Keratinocyte (primary cell): ENCODE results near the gene NDRG4. TPM values are rescaled to one million over a fixed set of nuclear protein-coding genes. Genes with fewer than 3 reads are reported as not detected.

Experiments used
- DNase-seq: peaks from one replicate; pipeline ENCODE4 v3.0.0-alpha.2; 2011; ENCODE audit warnings: low read depth, missing footprints, low spot score
- FAIRE-seq: peaks from 2 replicates; lab custom pipeline; 2011; peaks lifted over from hg19 to GRCh38; lab: Jason Lieb, UNC
- H2AFZ ChIP-seq: 2 replicates; pipeline ENCODE4 v1.6.0; 2012; ENCODE audit warnings: low read length, control low read depth, inconsistent platforms; ENCODE audit not compliant: control insufficient read depth
- H3K27ac ChIP-seq: 2 replicates; pipeline ENCODE4 v1.5.1; 2011; ENCODE audit warnings: low read length; ENCODE audit not compliant: control insufficient read depth, insufficient read depth
- H3K27me3 ChIP-seq: 3 replicates; pipeline ENCODE4 v1.6.0; 2011; ENCODE audit warnings: low read length; ENCODE audit not compliant: control insufficient read depth, insufficient read depth; ENCODE audit errors: extremely low read depth
- H3K36me3 ChIP-seq, 2 experiments: 2 replicates in 1 of 2; 3 replicates in 1 of 2; pipeline ENCODE4 v1.5.1; 2011; ENCODE audit warnings: low read length in 2 of 2, mild to moderate bottlenecking in 1 of 2; ENCODE audit not compliant: control insufficient read depth in 2 of 2, insufficient read depth in 2 of 2; ENCODE audit errors: extremely low read depth in 1 of 2
- H3K4me1 ChIP-seq: 3 replicates; pipeline ENCODE4 v1.5.1; 2011; ENCODE audit warnings: low read length; ENCODE audit not compliant: control insufficient read depth, insufficient read depth; ENCODE audit errors: extremely low read depth
- H3K4me2 ChIP-seq: 3 replicates; pipeline ENCODE4 v1.6.0; 2011; ENCODE audit warnings: low read depth, low read length; ENCODE audit not compliant: control insufficient read depth, insufficient read depth; ENCODE audit errors: extremely low read depth
- H3K4me3 ChIP-seq, 3 experiments: fragments of 200-600 bp in 1 of 3; sonication (generic) in 1 of 3; 2 replicates in 2 of 3; 3 replicates in 1 of 3; pipeline ENCODE4 v1.5.1; 2011 to 2016; ENCODE audit warnings: low read length in 3 of 3, mild to moderate bottlenecking in 3 of 3, control low read depth in 2 of 3, inconsistent platforms in 1 of 3, low read depth in 1 of 3, mixed read lengths in 1 of 3, mixed run types in 1 of 3, moderate library complexity in 1 of 3; ENCODE audit not compliant: control insufficient read depth in 2 of 3, insufficient read depth in 2 of 3; ENCODE audit errors: extremely low read depth in 1 of 3
- H3K79me2 ChIP-seq: 2 replicates; pipeline ENCODE4 v1.6.0; 2012; ENCODE audit warnings: low read length; ENCODE audit not compliant: control insufficient read depth, insufficient read depth
- H3K9ac ChIP-seq: 3 replicates; pipeline ENCODE4 v1.6.0; 2011; ENCODE audit warnings: low read length; ENCODE audit not compliant: control insufficient read depth, insufficient read depth; ENCODE audit errors: extremely low read depth
- H3K9me1 ChIP-seq: 3 replicates; pipeline ENCODE4 v1.6.0; 2011; ENCODE audit warnings: low read length; ENCODE audit not compliant: control insufficient read depth, insufficient read depth; ENCODE audit errors: extremely low read depth
- H3K9me3 ChIP-seq: 2 replicates; pipeline ENCODE4 v1.5.1; 2012; ENCODE audit warnings: low read depth, low read length; ENCODE audit not compliant: control insufficient read depth
- H4K20me1 ChIP-seq: 3 replicates; pipeline ENCODE4 v1.6.0; 2011; ENCODE audit warnings: low read length; ENCODE audit not compliant: control insufficient read depth, insufficient read depth; ENCODE audit errors: extremely low read depth
- EZH2 ChIP-seq: IDR thresholded peaks from one replicate; pipeline ENCODE4 v1.6.1; 2012; ENCODE audit warnings: inconsistent platforms, mild to moderate bottlenecking, low read length, moderate library complexity
- dilution Hi-C: fragments of 300-500 bp; cut with MboI; formaldehyde crosslinking; loops from one replicate; pipeline ENCODE4 v1.7.0; 2020; ENCODE audit warnings: low sequenced_read_pairs; ENCODE audit not compliant: extremely low pct_ligation_motif_present
- polyA plus RNA-seq, 5 experiments: library from polyadenylated mRNA; depleted of rRNA in 3 of 5; stranded (reverse) in 3 of 5; stranded (forward) in 1 of 5; unstranded in 1 of 5; fragments of >200 nt; gene quantifications; 1 replicate in 1 of 5; 2 replicates in 3 of 5; 3 replicates in 1 of 5; pipeline versions ENCODE4 v1.2.1 to v1.2.3, GENCODE V29; 2011 to 2012; ENCODE audit warnings: missing spikeins in 2 of 5, low read depth in 1 of 5, low replicate concordance in 1 of 5
- TF ChIP-seq, protein P1 (sequence below), 3 experiments: IDR thresholded peaks in 1 of 3; conservative IDR thresholded peaks in 1 of 3; optimal IDR thresholded peaks in 1 of 3; 2 replicates in 2 of 3; 3 replicates in 1 of 3; pipeline versions ENCODE3 to v1.5.1; 2011; ENCODE audit warnings: low read length in 3 of 3, mild to moderate bottlenecking in 3 of 3, moderate library complexity in 2 of 3, control low read depth in 1 of 3, inconsistent platforms in 1 of 3; ENCODE audit not compliant: insufficient read depth in 2 of 3; ENCODE audit errors: extremely low read depth in 1 of 3

The NDRG4 gene
- polyA plus RNA-seq, 1 donor (not counting 4 experiments of a cell fraction or from before 2014, with no cell fraction given), result 1.1 TPM

DNA sequence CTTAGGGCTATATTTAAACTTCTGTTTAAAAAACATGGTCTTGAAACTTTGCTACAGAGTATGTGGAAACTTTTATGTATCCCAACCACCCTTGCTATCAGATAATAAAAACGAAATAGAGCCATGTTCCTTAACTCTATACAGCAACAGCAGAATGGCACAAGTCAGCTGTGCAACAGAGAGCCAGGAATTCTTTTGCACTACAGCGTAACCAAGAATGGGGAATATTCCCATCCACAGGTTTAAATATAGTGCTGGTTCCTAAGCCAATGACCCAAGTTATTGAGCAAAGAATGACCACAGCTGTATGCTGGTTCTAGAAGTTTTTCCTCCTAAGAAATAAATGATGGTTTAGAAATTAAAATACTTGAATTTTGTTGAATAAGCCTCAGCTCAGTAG lies 48.4 kb downstream of the NDRG4 start:
- Histone ChIP-seq H2AFZ (no peak overlapping the region), H3K4me1 (no peaks in the 10 kb centered on the region), H3K79me2 (no peaks in the 10 kb centered on the region), H3K36me3 (peaks cover 28 to 37% of the 10 kb centered on the region in 2 experiments), H3K9me1 (no peaks in the 10 kb centered on the region), H4K20me1 (no peaks in the 10 kb centered on the region), H3K9me3 (no peaks in the 10 kb centered on the region), H3K27me3 (no peaks in the 10 kb centered on the region), H3K4me2 (no peak overlapping the region), H3K9ac (no peak overlapping the region), H3K27ac (no peak overlapping the region), H3K4me3 (no peak overlapping the region)
- no peak for FAIRE-seq
- TF ChIP-seq, protein P1, sequence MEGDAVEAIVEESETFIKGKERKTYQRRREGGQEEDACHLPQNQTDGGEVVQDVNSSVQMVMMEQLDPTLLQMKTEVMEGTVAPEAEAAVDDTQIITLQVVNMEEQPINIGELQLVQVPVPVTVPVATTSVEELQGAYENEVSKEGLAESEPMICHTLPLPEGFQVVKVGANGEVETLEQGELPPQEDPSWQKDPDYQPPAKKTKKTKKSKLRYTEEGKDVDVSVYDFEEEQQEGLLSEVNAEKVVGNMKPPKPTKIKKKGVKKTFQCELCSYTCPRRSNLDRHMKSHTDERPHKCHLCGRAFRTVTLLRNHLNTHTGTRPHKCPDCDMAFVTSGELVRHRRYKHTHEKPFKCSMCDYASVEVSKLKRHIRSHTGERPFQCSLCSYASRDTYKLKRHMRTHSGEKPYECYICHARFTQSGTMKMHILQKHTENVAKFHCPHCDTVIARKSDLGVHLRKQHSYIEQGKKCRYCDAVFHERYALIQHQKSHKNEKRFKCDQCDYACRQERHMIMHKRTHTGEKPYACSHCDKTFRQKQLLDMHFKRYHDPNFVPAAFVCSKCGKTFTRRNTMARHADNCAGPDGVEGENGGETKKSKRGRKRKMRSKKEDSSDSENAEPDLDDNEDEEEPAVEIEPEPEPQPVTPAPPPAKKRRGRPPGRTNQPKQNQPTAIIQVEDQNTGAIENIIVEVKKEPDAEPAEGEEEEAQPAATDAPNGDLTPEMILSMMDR (optimal IDR thresholded peaks at IDR 0.05 in 1 of 3, IDR thresholded peaks at IDR 0.05 in 1 of 3, conservative IDR thresholded peaks at IDR 0.05 in 1 of 3; ENCODE audit: extremely low read depth in 1 of 3, insufficient read depth in 2 of 3, low read length in 3 of 3), result no peak
- no peak for TF ChIP-seq EZH2
- dilution Hi-C loops, result no loop called here
- DNase-seq, result no peak

DNA sequence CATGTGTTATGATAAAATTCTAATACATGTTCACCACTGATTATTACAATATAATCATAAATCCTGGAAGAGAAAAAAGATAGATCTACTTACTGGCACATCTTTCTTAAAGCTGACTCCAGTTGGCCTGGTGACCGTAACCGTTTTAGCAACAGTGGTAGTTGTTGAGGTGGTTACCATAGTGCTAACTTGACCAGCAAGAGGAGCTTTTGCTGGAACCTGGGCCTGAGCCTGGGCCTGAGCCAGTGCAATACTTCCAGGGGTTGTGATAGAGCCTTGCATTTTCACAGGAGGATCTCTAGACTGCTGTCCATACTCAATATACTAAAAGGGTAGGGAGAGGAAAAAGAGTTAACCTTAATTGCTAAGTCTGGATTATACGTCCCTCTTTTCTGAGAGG lies 51.6 kb downstream of the NDRG4 start:
- FAIRE-seq, result no peak
- Histone ChIP-seq H3K79me2 (no peaks in the 10 kb centered on the region), H3K4me1 (no peaks in the 10 kb centered on the region), H3K4me3 (no peak overlapping the region), H3K9me1 (no peaks in the 10 kb centered on the region), H3K9me3 (no peaks in the 10 kb centered on the region), H3K4me2 (no peak overlapping the region), H4K20me1 (no peaks in the 10 kb centered on the region), H3K27ac (no peak overlapping the region), H3K9ac (no peak overlapping the region), H2AFZ (no peak overlapping the region), H3K27me3 (no peaks in the 10 kb centered on the region), H3K36me3 (peaks cover 23 to 30% of the 10 kb centered on the region in 2 experiments)
- TF ChIP-seq, protein P1 (optimal IDR thresholded peaks at IDR 0.05 in 1 of 3, IDR thresholded peaks at IDR 0.05 in 1 of 3, conservative IDR thresholded peaks at IDR 0.05 in 1 of 3; ENCODE audit: extremely low read depth in 1 of 3, insufficient read depth in 2 of 3, low read length in 3 of 3), result no peak
- TF ChIP-seq EZH2, result no peak
- dilution Hi-C loops, result no loop called here
- DNase-seq, result no peak
